ENCODE data around the gene NUP210L.

DNA sequence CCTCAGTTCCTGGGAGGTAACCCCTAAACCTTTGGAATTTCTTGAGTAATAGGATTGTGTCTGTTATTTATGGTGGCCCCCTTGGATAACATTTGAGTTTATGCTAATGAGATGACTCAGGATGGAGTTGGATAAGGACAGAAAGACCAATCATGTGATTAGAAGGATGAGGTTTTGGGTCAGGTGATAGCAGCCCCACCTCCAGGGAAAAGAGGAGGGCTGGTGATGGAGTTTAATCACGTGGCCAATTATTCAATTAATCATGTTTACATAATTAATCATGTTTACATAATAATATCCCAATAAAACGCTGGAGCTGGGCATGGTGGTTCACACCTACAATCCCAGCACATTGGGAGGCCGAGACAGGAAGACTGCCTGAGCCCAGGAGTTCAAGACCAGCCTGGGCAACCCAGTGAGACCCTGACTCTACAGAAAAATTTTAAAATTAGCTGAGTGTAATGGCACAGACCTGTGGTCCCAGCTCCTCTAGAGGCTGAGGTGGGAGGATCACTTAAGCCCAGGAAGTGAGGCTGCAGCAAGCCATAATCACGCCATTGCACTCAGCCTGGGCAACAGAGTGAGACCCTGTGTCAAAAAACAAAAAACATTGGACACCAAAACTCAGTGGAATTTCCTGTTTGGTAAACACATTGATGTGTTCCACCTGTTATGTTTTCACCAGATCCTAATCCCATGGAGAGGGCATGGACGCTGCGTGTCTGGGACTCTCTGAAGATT is 73.3 kb downstream of the NUP210L start:
- TF ChIP-seq, protein P1, sequence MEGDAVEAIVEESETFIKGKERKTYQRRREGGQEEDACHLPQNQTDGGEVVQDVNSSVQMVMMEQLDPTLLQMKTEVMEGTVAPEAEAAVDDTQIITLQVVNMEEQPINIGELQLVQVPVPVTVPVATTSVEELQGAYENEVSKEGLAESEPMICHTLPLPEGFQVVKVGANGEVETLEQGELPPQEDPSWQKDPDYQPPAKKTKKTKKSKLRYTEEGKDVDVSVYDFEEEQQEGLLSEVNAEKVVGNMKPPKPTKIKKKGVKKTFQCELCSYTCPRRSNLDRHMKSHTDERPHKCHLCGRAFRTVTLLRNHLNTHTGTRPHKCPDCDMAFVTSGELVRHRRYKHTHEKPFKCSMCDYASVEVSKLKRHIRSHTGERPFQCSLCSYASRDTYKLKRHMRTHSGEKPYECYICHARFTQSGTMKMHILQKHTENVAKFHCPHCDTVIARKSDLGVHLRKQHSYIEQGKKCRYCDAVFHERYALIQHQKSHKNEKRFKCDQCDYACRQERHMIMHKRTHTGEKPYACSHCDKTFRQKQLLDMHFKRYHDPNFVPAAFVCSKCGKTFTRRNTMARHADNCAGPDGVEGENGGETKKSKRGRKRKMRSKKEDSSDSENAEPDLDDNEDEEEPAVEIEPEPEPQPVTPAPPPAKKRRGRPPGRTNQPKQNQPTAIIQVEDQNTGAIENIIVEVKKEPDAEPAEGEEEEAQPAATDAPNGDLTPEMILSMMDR (IDR thresholded peaks at IDR 0.05), result no peak
- TF ChIP-seq EP300 (IDR thresholded peaks at IDR 0.05; ENCODE audit: low read depth), result no peak
- TF ChIP-seq POLR2A (IDR thresholded peaks at IDR 0.05), result no peak
- TF ChIP-seq POLR2AphosphoS5 (IDR thresholded peaks at IDR 0.05), result no peak
